OCI-LY1 (cell line): Measurements from ENCODE around the gene ZFYVE28.

Experiments used
- H2AFZ ChIP-seq: fragments of 200-600 bp; sonication (generic), shearing (Covaris generic); 2 replicates; pipeline ENCODE4 v1.6.0; 2014; ENCODE audit warnings: antibody characterized with exemption, mild to moderate bottlenecking, low read length
- H3F3A ChIP-seq: fragments of 200-600 bp; sonication (generic), shearing (Covaris generic); 2 replicates; pipeline ENCODE4 v1.6.0; 2014; ENCODE audit warnings: mild to moderate bottlenecking, antibody characterized with exemption, low read length, moderate library complexity; ENCODE audit not compliant: insufficient read depth
- H3K27ac ChIP-seq: fragments of 200-600 bp; sonication (generic); 2 replicates; pipeline ENCODE4 v1.5.1; 2014; ENCODE audit warnings: low read length, mixed run types, mild to moderate bottlenecking, low read depth; ENCODE audit not compliant: poor library complexity, severe bottlenecking
- H3K27me3 ChIP-seq: fragments of 200-600 bp; sonication (generic); 2 replicates; pipeline ENCODE4 v1.6.0; 2014; ENCODE audit warnings: antibody characterized with exemption, mild to moderate bottlenecking, low read length, moderate library complexity; ENCODE audit not compliant: insufficient read depth
- H3K36me3 ChIP-seq: fragments of 200-600 bp; sonication (generic); 2 replicates; pipeline ENCODE4 v1.6.1; 2014; ENCODE audit warnings: mild to moderate bottlenecking, antibody characterized with exemption, low read length, moderate library complexity, mixed read lengths; ENCODE audit not compliant: insufficient read depth
- H3K4me1 ChIP-seq: fragments of 200-600 bp; sonication (generic); 2 replicates; pipeline ENCODE4 v1.5.1; 2014; ENCODE audit warnings: mild to moderate bottlenecking, low read length, moderate library complexity; ENCODE audit not compliant: insufficient read depth, severe bottlenecking
- H3K4me2 ChIP-seq: fragments of 200-600 bp; sonication (generic), shearing (Covaris generic); 2 replicates; pipeline ENCODE4 v1.6.1; 2014; ENCODE audit warnings: low read length
- H3K4me3 ChIP-seq: fragments of 200-600 bp; sonication (generic); 2 replicates; pipeline ENCODE4 v1.5.1; 2014; ENCODE audit warnings: low read length, low read depth, mild to moderate bottlenecking, mixed read lengths; ENCODE audit not compliant: poor library complexity, severe bottlenecking
- H3K79me2 ChIP-seq: fragments of 200-600 bp; shearing (Covaris generic); 2 replicates; pipeline ENCODE4 v1.6.1; 2016; ENCODE audit warnings: mixed run types, low read length, mixed read lengths; ENCODE audit not compliant: insufficient read depth
- H3K9ac ChIP-seq: fragments of 200-600 bp; sonication (generic), shearing (Covaris generic); 2 replicates; pipeline ENCODE4 v1.6.1; 2014; ENCODE audit warnings: mild to moderate bottlenecking, low read length, mixed read lengths
- H3K9me2 ChIP-seq: fragments of 200-600 bp; sonication (generic), shearing (Covaris generic); 2 replicates; pipeline ENCODE4 v1.6.1; 2014; ENCODE audit warnings: low read depth, mild to moderate bottlenecking, low read length, mixed read lengths
- H3K9me3 ChIP-seq: fragments of 200-600 bp; shearing (Covaris generic); 2 replicates; pipeline ENCODE4 v1.6.1; 2014; ENCODE audit warnings: low read length, mixed read lengths
- H4K20me1 ChIP-seq: fragments of 200-600 bp; sonication (generic), shearing (Covaris generic); 2 replicates; pipeline ENCODE4 v1.6.0; 2016; ENCODE audit warnings: mild to moderate bottlenecking, low read length; ENCODE audit not compliant: insufficient read depth
- EZH2 ChIP-seq: fragments of 200-600 bp; sonication (generic), shearing (Covaris generic); IDR thresholded peaks from 2 replicates; pipeline ENCODE4 v1.8.0; 2017; ENCODE audit warnings: borderline replicate concordance, mixed run types, mild to moderate bottlenecking, antibody characterized with exemption, low read length, moderate library complexity, mixed read lengths
- TF ChIP-seq, protein P1 (sequence below): fragments of 200-600 bp; sonication (generic), shearing (Covaris generic); IDR thresholded peaks from 2 replicates; pipeline ENCODE4 v1.5.1; 2017; ENCODE audit warnings: mild to moderate bottlenecking, antibody characterized with exemption, low read length, moderate library complexity, mixed read lengths

ZFYVE28 gene

DNA sequence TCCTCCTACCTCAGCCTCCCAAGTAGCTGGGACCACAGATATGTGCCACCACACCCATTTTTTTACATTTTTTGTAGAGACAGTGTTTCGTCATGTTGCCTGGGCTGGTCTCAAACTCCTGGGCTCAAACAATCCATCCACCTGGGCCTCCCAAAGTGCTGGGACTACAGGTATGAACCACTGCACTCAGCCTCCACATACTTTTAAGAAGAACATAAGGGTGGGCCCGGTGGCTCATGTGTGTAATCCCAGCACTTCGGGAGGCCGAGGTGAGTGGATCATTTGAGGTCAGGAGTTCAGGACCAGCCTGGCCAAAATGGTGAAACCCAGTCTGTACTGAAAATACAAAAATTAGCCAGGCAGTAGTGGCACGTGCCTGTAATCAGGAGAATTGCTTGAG, 105.1 kb downstream of the ZFYVE28 start:
- Histone ChIP-seq H3K4me1 (no peaks in the 10 kb centered on the region), H3K9me2 (no peaks in the 10 kb centered on the region), H3K4me3 (no peak overlapping the region), H3F3A (no peaks in the 10 kb centered on the region), H3K27me3 (no peaks in the 10 kb centered on the region), H3K9ac (no peak overlapping the region), H3K27ac (no peak overlapping the region), H4K20me1 (no peaks in the 10 kb centered on the region), H3K4me2 (no peak overlapping the region), H3K36me3 (no peaks in the 10 kb centered on the region; the same call in 1 of the 2 replicates), H2AFZ (no peak overlapping the region), H3K9me3 (no peaks in the 10 kb centered on the region), H3K79me2 (no peaks in the 10 kb centered on the region)
- no peak for TF ChIP-seq EZH2
- TF ChIP-seq, protein P1, sequence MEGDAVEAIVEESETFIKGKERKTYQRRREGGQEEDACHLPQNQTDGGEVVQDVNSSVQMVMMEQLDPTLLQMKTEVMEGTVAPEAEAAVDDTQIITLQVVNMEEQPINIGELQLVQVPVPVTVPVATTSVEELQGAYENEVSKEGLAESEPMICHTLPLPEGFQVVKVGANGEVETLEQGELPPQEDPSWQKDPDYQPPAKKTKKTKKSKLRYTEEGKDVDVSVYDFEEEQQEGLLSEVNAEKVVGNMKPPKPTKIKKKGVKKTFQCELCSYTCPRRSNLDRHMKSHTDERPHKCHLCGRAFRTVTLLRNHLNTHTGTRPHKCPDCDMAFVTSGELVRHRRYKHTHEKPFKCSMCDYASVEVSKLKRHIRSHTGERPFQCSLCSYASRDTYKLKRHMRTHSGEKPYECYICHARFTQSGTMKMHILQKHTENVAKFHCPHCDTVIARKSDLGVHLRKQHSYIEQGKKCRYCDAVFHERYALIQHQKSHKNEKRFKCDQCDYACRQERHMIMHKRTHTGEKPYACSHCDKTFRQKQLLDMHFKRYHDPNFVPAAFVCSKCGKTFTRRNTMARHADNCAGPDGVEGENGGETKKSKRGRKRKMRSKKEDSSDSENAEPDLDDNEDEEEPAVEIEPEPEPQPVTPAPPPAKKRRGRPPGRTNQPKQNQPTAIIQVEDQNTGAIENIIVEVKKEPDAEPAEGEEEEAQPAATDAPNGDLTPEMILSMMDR, result no peak

DNA sequence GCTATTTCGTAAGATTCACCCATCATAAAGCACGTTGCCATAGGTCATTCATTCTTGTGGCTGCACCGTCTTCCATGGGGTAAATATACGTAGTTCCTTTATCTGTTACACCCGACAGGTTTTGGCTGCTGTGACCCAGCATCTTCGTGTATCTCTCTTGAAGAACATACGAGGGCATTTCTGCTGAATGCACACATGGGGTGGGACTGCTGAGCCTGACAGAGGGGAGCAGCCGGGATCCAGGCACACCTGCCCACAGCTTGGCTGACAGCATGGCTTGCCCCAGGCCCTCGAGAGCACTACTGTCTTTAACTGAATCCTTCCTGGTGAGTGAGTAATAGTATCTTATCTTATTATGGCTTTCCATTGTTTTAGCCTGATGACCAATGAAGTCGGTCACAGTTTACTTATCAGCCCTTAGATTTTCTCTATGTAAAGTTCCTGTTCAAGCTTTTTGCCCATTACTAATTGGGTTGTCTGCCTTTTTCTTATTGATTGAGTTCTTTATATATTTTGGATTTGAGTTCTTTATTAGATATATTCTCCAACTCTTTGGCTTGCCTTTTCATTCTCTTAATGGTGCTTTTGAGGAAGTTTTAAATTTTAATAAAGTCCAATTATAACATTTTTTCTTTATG, 111.6 kb downstream of the ZFYVE28 start:
- H3K9me2 ChIP-seq, result no peaks in the 10 kb centered on the region
- TF ChIP-seq EZH2, result no peak
- TF ChIP-seq, protein P1, result no peak
- no peak overlapping the region for H3K27ac ChIP-seq
- H3K36me3 ChIP-seq, result no peaks in the 10 kb centered on the region; the same call in 1 of the 2 replicates
- no peaks in the 10 kb centered on the region for H3K79me2 ChIP-seq
- no peak overlapping the region for H2AFZ ChIP-seq
- no peaks in the 10 kb centered on the region for H4K20me1 ChIP-seq
- H3K27me3 ChIP-seq, result no peaks in the 10 kb centered on the region
- H3K9me3 ChIP-seq, result no peaks in the 10 kb centered on the region
- no peaks in the 10 kb centered on the region for H3F3A ChIP-seq
- no peak overlapping the region for H3K4me2 ChIP-seq
- H3K4me1 ChIP-seq, result peaks cover 4% of the 10 kb centered on the region
- no peak overlapping the region for H3K9ac ChIP-seq
- no peak overlapping the region for H3K4me3 ChIP-seq

DNA sequence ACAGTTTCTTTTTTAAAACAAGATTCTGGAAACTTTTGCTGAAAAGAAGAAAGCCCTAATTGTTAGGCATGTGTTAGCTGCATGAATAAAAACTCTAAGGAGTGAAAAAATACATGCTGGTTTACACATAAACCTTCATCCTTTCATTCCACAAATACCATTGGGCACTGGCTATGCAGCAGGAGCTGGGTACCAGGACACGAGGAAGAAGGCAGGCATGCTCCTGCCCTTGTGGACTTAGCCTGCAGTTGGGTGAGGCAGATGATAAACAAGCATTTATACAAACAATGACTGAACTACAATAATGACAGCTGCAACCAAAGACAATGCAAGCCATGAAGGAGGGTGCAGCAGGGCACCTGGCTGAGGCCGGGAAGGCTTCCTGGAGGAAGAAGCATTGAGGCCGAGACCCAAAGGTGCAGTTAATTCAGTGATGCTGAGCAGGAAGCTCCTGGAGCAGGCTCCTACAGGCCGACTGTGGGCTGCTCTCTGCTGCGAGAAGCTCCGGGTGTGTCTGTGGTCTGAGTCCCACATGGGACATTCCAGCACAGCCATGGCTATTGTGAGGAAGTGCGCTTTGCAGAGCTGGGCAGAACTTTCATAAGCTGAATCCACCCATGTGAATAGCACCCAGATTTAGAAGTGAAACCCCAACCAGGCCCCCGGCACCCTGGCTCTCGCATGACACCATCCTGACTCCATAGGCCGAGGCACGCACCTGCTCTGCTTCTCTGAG, 112.5 kb downstream of the ZFYVE28 start:
- Histone ChIP-seq H3K27me3 (no peaks in the 10 kb centered on the region), H3K9me3 (no peaks in the 10 kb centered on the region), H3K9me2 (no peaks in the 10 kb centered on the region), H2AFZ (no peak overlapping the region), H3K27ac (no peak overlapping the region), H3K4me2 (no peak overlapping the region), H3K4me1 (peaks cover 4% of the 10 kb centered on the region), H3F3A (no peaks in the 10 kb centered on the region), H3K9ac (no peak overlapping the region), H3K36me3 (no peaks in the 10 kb centered on the region; the same call in 1 of the 2 replicates), H4K20me1 (no peaks in the 10 kb centered on the region), H3K4me3 (no peak overlapping the region), H3K79me2 (no peaks in the 10 kb centered on the region)
- TF ChIP-seq EZH2, result no peak
- TF ChIP-seq, protein P1, result no peak
